Activated CD4-positive, CD25-positive, alpha-beta regulatory T cell treated with anti-CD3 and anti-CD28 coated beads, Interleukin-2, amount 50 U/mL, for 24 hours (primary cell): ENCODE measurements around the gene RAB5B.
A peak's percentile ranks its signal among the peaks of the same experiment; 100 is the strongest.

ENCODE experiments used
- ATAC-seq, 2 donors: fragments of 150-1000 bp; cut with Tn5 transposase; one replicate each; pipeline ENCODE4 v1.10.0; 2021; ENCODE audit warnings: mild to moderate bottlenecking in 1 of 2, moderate library complexity in 1 of 2

The RAB5B gene

GRCh38 chr12:55973599-55974307 is at the start of gene RAB5B:
Gene RAB5B (plus strand): TSS chr12:55974078. CDS start chr12:55986961, 12,883 bp downstream.
- ATAC-seq, result peak; percentile 95 to 96

GRCh38 chr12:55925371-55925770 is 48.5 kb upstream of the RAB5B start:
- ATAC-seq, result no peak

GRCh38 chr12:55925870-55926737 is 47.8 kb upstream of the RAB5B start:
- no peak for ATAC-seq

GRCh38 chr12:55926738-55927587 is 46.9 kb upstream of the RAB5B start:
- peak; percentile 50 to 54 for ATAC-seq

GRCh38 chr12:55927588-55928502 is 46.0 kb upstream of the RAB5B start, which contains the start of gene PYM1:
Gene PYM1 (minus strand): TSS chr12:55927894. CDS start chr12:55927761, 133 bp downstream.
- peak; percentile 37 to 46 for ATAC-seq

- peak; percentile 36 to 41 for ATAC-seq
Observed at GRCh38 chr12:55929306-55929791, 44.5 kb upstream of the RAB5B start.

- peak; percentile 29 to 37 for ATAC-seq
Observed at GRCh38 chr12:55930771-55931316, 43.0 kb upstream of the RAB5B start, which contains the start of gene DGKA. Gene DGKA (plus strand): TSS chr12:55931162. CDS start chr12:55936504, 5,342 bp downstream.

GRCh38 chr12:55931317-55931779 is 42.5 kb upstream of the RAB5B start:
- no peak for ATAC-seq

GRCh38 chr12:55931780-55932550 is 41.9 kb upstream of the RAB5B start:
- ATAC-seq, result no peak

GRCh38 chr12:55932551-55932910 is 41.3 kb upstream of the RAB5B start:
- peak in 1 of 2 donors; percentile 5 for ATAC-seq

GRCh38 chr12:55933169-55933798 is 40.6 kb upstream of the RAB5B start:
- ATAC-seq, result no peak

GRCh38 chr12:55933799-55934742 is 39.8 kb upstream of the RAB5B start:
- no peak for ATAC-seq

- ATAC-seq, result no peak
Observed at GRCh38 chr12:55934773-55935172, 39.1 kb upstream of the RAB5B start.

- peak in 1 of 2 donors; percentile 12 for ATAC-seq
Observed at GRCh38 chr12:55935738-55936151, 38.1 kb upstream of the RAB5B start.

GRCh38 chr12:55937981-55938380 is 35.9 kb upstream of the RAB5B start:
- ATAC-seq, result no peak

GRCh38 chr12:55938826-55939501 is 34.9 kb upstream of the RAB5B start:
- peak; percentile 33 to 56 for ATAC-seq

- peak; percentile 90 to 91 for ATAC-seq
Observed at GRCh38 chr12:55940065-55940732, 33.7 kb upstream of the RAB5B start.
